T-cell (primary cell): ENCODE data around the gene ISM1. TPM values are rescaled to one million over a fixed set of nuclear protein-coding genes. Genes with fewer than 3 reads are reported as not detected.

Experiments used
- ATAC-seq, 4 experiments: fragments of 200-7000 bp in 3 of 4; fragments of 150-1000 bp in 1 of 4; cut with Tn5 transposase; replicated peaks in 1 of 4; 1 replicate in 3 of 4; 2 replicates in 1 of 4; pipeline ENCODE4 v1.10.0; 2021; ENCODE audit warnings: moderate library complexity in 3 of 4, mild to moderate bottlenecking in 2 of 4, moderate number of reproducible peaks in 1 of 4
- CTCF ChIA-PET, 2 donors: fragments of 300-600 bp; sonication (Branson Sonifier 250); formaldehyde crosslinking; loops; one replicate each; lab custom pipeline; 2022; ENCODE audit warnings: antibody characterized with exemption in 2 of 2; lab: Charles Lee
- POLR2A ChIA-PET, 2 donors: fragments of 300-600 bp; sonication (Branson Sonifier 250); formaldehyde crosslinking; loops; one replicate each; lab custom pipeline; 2022; ENCODE audit warnings: antibody characterized with exemption in 2 of 2; lab: Charles Lee
- DNase-seq, 35 experiments: peaks; one replicate each; pipeline versions ENCODE4 v3.0.0 to v3.0.0-alpha.2; 2013 to 2023
- H3K27ac ChIP-seq: one replicate; pipeline ENCODE4 v1.5.1; 2013; ENCODE audit warnings: low read length
- H3K27me3 ChIP-seq, 2 experiments: replicated peaks in 1 of 2; 1 replicate in 1 of 2; 2 replicates in 1 of 2; pipeline versions ENCODE4 v1.6.1 to v1.7.0; 2013; ENCODE audit warnings: low read length in 1 of 2, mixed read lengths in 1 of 2; ENCODE audit not compliant: control insufficient read depth in 2 of 2, insufficient read depth in 2 of 2; ENCODE audit errors: extremely low read depth in 1 of 2
- H3K36me3 ChIP-seq, 2 donors: 1 replicate in 1 of 2; 2 replicates in 1 of 2; pipeline versions ENCODE4 v1.6.1 to v1.7.0; 2013; ENCODE audit warnings: low read length in 1 of 2; ENCODE audit not compliant: control insufficient read depth in 2 of 2, insufficient read depth in 1 of 2; ENCODE audit errors: extremely low read depth in 1 of 2
- H3K4me1 ChIP-seq, 2 experiments: 1 replicate in 1 of 2; 2 replicates in 1 of 2; pipeline versions ENCODE4 v1.6.1 to v1.7.0; 2013; ENCODE audit warnings: low read length in 2 of 2, mixed read lengths in 1 of 2; ENCODE audit not compliant: insufficient read depth in 2 of 2, control insufficient read depth in 1 of 2; ENCODE audit errors: extremely low read depth in 1 of 2
- H3K4me3 ChIP-seq, 2 donors: 1 replicate in 1 of 2; 2 replicates in 1 of 2; pipeline versions ENCODE4 v1.5.1 to v1.7.0; 2013; ENCODE audit warnings: mild to moderate bottlenecking in 2 of 2, low read length in 1 of 2, moderate library complexity in 1 of 2; ENCODE audit not compliant: control insufficient read depth in 1 of 2; ENCODE audit errors: extremely low read depth in 1 of 2
- H3K9me3 ChIP-seq: 2 replicates; pipeline ENCODE4 v1.7.0; 2013
- H3K27ac Mint-ChIP-seq, 2 donors: one replicate each; pipeline ENCODE4 v1.8.0; 2020 to 2021; ENCODE audit warnings: mild to moderate bottlenecking in 2 of 2, mixed read lengths in 2 of 2
- H3K27me3 Mint-ChIP-seq, 2 donors: one replicate each; pipeline ENCODE4 v1.8.0; 2021 to 2022; ENCODE audit warnings: mixed read lengths in 2 of 2
- H3K36me3 Mint-ChIP-seq: one replicate; pipeline ENCODE4 v1.8.0; 2021; ENCODE audit warnings: mixed read lengths
- H3K4me1 Mint-ChIP-seq, 3 donors: one replicate each; pipeline ENCODE4 v1.8.0; 2020 to 2022; ENCODE audit warnings: mixed read lengths in 3 of 3, mild to moderate bottlenecking in 1 of 3
- H3K4me3 Mint-ChIP-seq, 3 donors: one replicate each; pipeline ENCODE4 v1.8.0; 2020 to 2022; ENCODE audit warnings: mild to moderate bottlenecking in 3 of 3, mixed read lengths in 3 of 3, moderate library complexity in 3 of 3
- H3K9me3 Mint-ChIP-seq, 3 donors: one replicate each; pipeline ENCODE4 v1.8.0; 2020 to 2022; ENCODE audit warnings: mixed read lengths in 3 of 3
- WGBS: methylation state at CpG from one replicate; pipeline ENCODE4 v1.1.5; 2013; ENCODE audit warnings: missing lambda C conversion rate; ENCODE audit not compliant: insufficient coverage; 5-methylcytosine and 5-hydroxymethylcytosine counted together
- total RNA-seq, 35 experiments: library from RNA in 6 of 35; stranded (reverse) in 6 of 35; fragments of 120-200 nt in 1 of 35; gene quantifications; one replicate each; pipeline versions ENCODE4 v1.2.1 to v1.2.4 and lab custom pipeline; 2013 to 2026

The ISM1 gene
- total RNA-seq, 5 donors from 2014 or later (not counting 1 experiment from before 2014, with no cell fraction given), result 2.9 to 6.2 (median 4.5) TPM

DNA sequence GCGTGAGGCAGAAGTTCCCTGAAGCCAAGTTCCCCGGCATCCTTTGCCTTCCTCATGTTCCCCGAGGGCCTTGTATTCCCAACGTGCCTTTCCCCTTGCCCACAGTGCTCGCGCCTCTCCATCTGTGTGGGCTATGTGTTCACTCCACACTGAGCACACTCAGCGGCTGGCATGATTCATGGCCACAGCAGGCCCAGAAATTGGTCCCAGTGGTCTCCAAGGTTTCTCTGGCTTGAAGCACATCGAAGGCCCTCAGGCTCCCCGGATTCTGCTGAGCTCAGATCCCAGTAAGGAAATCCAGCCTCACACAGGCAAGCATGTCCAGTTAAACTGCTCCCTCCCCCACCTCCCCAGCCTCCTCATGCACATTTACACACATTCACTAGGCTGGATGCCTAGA lies 123.6 kb downstream of the ISM1 start:
- CTCF ChIA-PET, result interaction anchor here in 1 of 2 donors (0.7 kb wide), 1 partner anchor 51 kb away, joined by 3 read pairs; no protein-coding TSS in a partner anchor
- Histone ChIP-seq H3K27ac (no peak overlapping the region), H3K9me3 (no peaks in the 10 kb centered on the region), H3K36me3 (no peaks in the 10 kb centered on the region), H3K4me3 (no peak overlapping the region), H3K4me1 (no peaks in the 10 kb centered on the region), H3K27me3 (peaks cover 0 to 3% of the 10 kb centered on the region in 2 experiments)
- no peak overlapping the region for H3K4me3 Mint-ChIP-seq
- no peaks in the 10 kb centered on the region for H3K9me3 Mint-ChIP-seq
- DNase-seq, result no peak
- no peaks in the 10 kb centered on the region for H3K4me1 Mint-ChIP-seq
- no peak for ATAC-seq
- POLR2A ChIA-PET, result no interaction called here
- no peak overlapping the region for H3K27ac Mint-ChIP-seq
- H3K36me3 Mint-ChIP-seq, result no peaks in the 10 kb centered on the region
- WGBS, result 87% methylated on average over 9 of the region's 9 CpGs
- H3K27me3 Mint-ChIP-seq, result peaks cover 6 to 10% of the 10 kb centered on the region in 2 donors

DNA sequence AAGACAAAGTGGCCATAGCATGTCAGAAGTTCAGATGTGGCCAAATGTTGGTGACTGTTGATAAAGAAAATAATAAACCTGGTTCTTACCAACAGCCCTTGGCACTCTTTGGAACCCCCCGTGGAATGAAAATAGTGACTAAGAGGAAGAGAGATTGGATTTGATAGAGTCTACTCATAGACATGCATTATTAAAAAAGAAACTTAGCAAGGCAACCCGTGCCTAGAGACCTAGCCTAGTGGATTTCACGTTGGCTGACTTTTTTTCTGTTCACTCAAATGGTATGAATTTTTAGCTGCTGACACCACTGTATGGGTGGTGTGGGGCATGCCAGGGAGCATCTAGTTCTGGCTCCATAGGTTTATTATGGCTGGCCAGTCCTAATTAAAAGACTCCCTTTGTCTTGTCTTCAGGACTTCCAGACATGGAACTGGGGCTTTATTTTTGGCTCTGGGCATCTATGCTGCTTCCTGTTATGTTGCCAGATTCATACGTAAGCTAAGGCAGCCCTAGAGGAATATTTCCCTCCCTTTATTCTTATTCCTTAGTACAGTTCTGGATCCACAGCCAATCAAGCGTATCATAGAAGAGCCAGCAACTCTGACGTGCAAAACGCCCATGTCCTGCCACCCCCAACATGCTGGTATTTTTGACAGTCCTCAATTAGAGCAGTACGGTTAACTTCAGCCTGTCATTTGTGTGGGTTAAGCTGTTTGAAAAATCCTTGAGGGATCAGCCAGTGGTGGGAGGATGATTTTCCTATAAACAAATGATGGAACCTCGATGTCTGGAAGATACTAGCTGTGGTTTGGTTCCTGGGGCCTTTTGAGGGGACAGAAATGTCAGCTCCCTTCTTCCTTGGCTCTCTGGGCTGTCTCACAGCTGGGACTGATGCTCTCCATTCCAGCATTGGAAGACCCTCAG lies 127.5 kb downstream of the ISM1 start:
- Histone ChIP-seq H3K9me3 (no peaks in the 10 kb centered on the region), H3K27ac (no peak overlapping the region), H3K36me3 (no peaks in the 10 kb centered on the region), H3K4me1 (no peaks in the 10 kb centered on the region), H3K27me3 (peaks cover 0 to 3% of the 10 kb centered on the region in 2 experiments), H3K4me3 (no peak overlapping the region)
- Mint-ChIP-seq H3K27me3 (peaks cover 5 to 10% of the 10 kb centered on the region in 2 donors), H3K4me3 (no peak overlapping the region), H3K27ac (no peak overlapping the region), H3K4me1 (no peaks in the 10 kb centered on the region), H3K36me3 (no peaks in the 10 kb centered on the region), H3K9me3 (no peaks in the 10 kb centered on the region)
- ATAC-seq, result no peak
- WGBS, result 79% methylated on average over 3 of the region's 9 CpGs
- DNase-seq, result no peak
- POLR2A ChIA-PET, result no interaction called here
- CTCF ChIA-PET, result no interaction called here

DNA sequence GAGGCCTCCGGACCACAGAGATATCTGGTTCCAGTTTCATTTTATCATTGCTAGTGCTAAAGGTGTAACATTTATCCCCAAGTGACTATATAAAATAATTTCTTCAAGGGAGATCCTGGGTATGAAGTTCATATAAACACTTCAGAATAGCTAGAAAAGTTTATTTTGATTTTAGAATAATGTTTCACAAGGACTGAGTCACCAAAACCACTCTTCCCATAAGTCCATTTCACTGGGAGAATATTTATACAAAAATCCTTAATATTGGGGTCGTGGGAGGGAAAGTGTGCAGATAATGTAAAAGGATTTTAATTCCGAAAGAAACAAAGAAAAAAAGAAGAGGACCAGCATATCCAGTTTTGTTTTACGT lies 128.1 kb downstream of the ISM1 start:
- no peaks in the 10 kb centered on the region for H3K4me1 Mint-ChIP-seq
- no peak overlapping the region for H3K27ac Mint-ChIP-seq
- no peaks in the 10 kb centered on the region for H3K36me3 ChIP-seq
- WGBS, result no CpG with 5 or more reads among the region's 4 CpGs
- H3K9me3 Mint-ChIP-seq, result no peaks in the 10 kb centered on the region
- POLR2A ChIA-PET, result no interaction called here
- H3K27me3 ChIP-seq, result no peaks in the 10 kb centered on the region
- CTCF ChIA-PET, result no interaction called here
- H3K4me3 Mint-ChIP-seq, result no peak overlapping the region
- H3K36me3 Mint-ChIP-seq, result no peaks in the 10 kb centered on the region
- H3K27ac ChIP-seq, result no peak overlapping the region
- ATAC-seq, result no peak
- no peaks in the 10 kb centered on the region for H3K4me1 ChIP-seq
- H3K4me3 ChIP-seq, result no peak overlapping the region
- peaks cover 0 to 3% of the 10 kb centered on the region in 2 donors for H3K27me3 Mint-ChIP-seq
- no peaks in the 10 kb centered on the region for H3K9me3 ChIP-seq
- DNase-seq, result no peak

Other genes with a start within 250 kb of the ISM1 start
- 1 to 10 TPM in 1 of 5 donors, under 1 TPM in 4; 0.20 to 1.2 (median 0.56) TPM for gene SPTLC3, start 212.3 kb upstream of the ISM1 start, total RNA-seq